DLD1 (cell line): ENCODE results near the gene SHD.
"Not testable (repeated sequence)": the region's sequence is repeated elsewhere in the genome, so short reads cannot be mapped to it uniquely, and the experiment has no call there.

Experiments used
- in situ Hi-C: cut with HindIII; loops from 2 replicates; pipeline ENCODE4 v1.10.0; 2017; ENCODE audit warnings: low sequenced_read_pairs

The SHD gene

GRCh38 chr19:4266253-4267000, 12.6 kb upstream of the SHD start:
- in situ Hi-C loops = no loop called here

- in situ Hi-C loops = no loop called here
Observed at GRCh38 chr19:4267101-4267900, 11.8 kb upstream of the SHD start.

- in situ Hi-C loops = no loop called here
Observed at GRCh38 chr19:4267901-4268815, 10.9 kb upstream of the SHD start.

- in situ Hi-C loops = no loop called here
Observed at GRCh38 chr19:4268816-4269430, 10.1 kb upstream of the SHD start.

- in situ Hi-C loops = no loop called here
Observed at GRCh38 chr19:4272894-4273293, 6.2 kb upstream of the SHD start.

- in situ Hi-C loops = not testable (repeated sequence)
Observed at GRCh38 chr19:4274321-4274686, 4.8 kb upstream of the SHD start.

- in situ Hi-C loops = no loop called here
Observed at GRCh38 chr19:4277191-4277696, 1.8 kb upstream of the SHD start.

GRCh38 chr19:4278010-4278409, 1.1 kb upstream of the SHD start:
- in situ Hi-C loops = no loop called here

- in situ Hi-C loops = no loop called here
Observed at GRCh38 chr19:4279267-4279529, 132 bp downstream of the SHD start.

- in situ Hi-C loops = no loop called here
Observed at GRCh38 chr19:4279530-4280422, 710 bp downstream of the SHD start.

- in situ Hi-C loops = no loop called here
Observed at GRCh38 chr19:4284176-4284958, 5.3 kb downstream of the SHD start.

- in situ Hi-C loops = no loop called here
Observed at GRCh38 chr19:4284974-4285373, 5.9 kb downstream of the SHD start.

- in situ Hi-C loops = not testable (repeated sequence)
Observed at GRCh38 chr19:4286141-4286540, 7.1 kb downstream of the SHD start.

GRCh38 chr19:4288091-4288777, 9.2 kb downstream of the SHD start:
- in situ Hi-C loops = no loop called here

- in situ Hi-C loops = no loop called here
Observed at GRCh38 chr19:4291184-4291732, 12.2 kb downstream of the SHD start.

- in situ Hi-C loops = no loop called here
Observed at GRCh38 chr19:4292515-4292914, 13.4 kb downstream of the SHD start.

GRCh38 chr19:4294389-4294788, 15.3 kb downstream of the SHD start:
- in situ Hi-C loops = no loop called here
